ENCODE data around the gene MAP1LC3C.

DNA sequence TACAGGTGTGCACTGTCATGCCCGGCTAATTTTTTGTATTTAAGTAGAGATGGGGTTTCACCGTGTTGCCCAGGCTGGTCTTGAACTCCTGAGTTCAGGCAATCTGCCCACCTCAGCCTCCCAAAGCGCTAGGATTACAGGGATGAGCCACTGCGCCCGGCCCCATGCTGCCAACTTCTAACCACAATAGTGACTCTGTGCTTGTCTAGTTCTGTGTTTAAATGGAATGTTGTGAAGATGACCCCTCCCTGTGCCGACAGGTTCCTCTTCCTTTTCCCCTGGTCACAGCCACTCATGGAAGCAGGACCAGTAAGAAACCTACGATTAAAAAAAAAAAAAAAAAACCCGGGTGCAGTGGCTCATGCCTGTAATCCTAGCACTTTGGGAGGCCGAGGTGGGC lies 4.7 kb downstream of the MAP1LC3C start:
- TF ChIP-seq, protein P1, sequence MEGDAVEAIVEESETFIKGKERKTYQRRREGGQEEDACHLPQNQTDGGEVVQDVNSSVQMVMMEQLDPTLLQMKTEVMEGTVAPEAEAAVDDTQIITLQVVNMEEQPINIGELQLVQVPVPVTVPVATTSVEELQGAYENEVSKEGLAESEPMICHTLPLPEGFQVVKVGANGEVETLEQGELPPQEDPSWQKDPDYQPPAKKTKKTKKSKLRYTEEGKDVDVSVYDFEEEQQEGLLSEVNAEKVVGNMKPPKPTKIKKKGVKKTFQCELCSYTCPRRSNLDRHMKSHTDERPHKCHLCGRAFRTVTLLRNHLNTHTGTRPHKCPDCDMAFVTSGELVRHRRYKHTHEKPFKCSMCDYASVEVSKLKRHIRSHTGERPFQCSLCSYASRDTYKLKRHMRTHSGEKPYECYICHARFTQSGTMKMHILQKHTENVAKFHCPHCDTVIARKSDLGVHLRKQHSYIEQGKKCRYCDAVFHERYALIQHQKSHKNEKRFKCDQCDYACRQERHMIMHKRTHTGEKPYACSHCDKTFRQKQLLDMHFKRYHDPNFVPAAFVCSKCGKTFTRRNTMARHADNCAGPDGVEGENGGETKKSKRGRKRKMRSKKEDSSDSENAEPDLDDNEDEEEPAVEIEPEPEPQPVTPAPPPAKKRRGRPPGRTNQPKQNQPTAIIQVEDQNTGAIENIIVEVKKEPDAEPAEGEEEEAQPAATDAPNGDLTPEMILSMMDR (IDR thresholded peaks at IDR 0.05; ENCODE audit: low read length) = no peak
- no peak for TF ChIP-seq EZH2 (optimal IDR thresholded peaks at IDR 0.05; ENCODE audit: low read depth, low read length)
- no peak for TF ChIP-seq EZH2phosphoT487 (IDR thresholded peaks at IDR 0.05; ENCODE audit: low read length)

Measured in MM.1S (cell line).